COR-L47 (cell line): ENCODE data around the gene RAB3C.

ENCODE experiments used
- DNase-seq: peaks from one replicate; lab custom pipeline; 2025; lab: John Stamatoyannopoulos, UW

RAB3C gene

GRCh38 chr5:58731641-58732040 lies 148.8 kb downstream of the RAB3C start:
- DNase-seq: no peak

DNA sequence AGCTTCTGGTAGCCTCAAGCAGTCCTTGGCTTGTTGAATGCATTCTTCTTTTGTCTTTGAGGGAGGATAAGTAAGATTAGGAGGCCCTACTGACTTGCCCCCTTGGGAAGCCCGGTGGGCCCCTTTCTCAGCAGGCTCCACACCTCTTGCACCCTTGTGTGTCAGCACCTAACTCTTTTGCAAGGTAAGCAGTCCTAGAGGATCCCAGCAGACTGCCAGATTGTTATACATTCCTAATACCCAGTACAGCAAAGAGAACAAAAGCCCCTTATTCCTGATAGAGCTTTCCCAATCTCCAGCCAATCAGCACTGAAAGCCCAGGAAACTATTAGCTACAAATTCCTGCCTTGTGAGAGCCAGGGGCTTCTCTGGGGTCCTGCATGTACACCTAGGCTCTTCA lies 152.8 kb downstream of the RAB3C start:
- DNase-seq: no peak

DNA sequence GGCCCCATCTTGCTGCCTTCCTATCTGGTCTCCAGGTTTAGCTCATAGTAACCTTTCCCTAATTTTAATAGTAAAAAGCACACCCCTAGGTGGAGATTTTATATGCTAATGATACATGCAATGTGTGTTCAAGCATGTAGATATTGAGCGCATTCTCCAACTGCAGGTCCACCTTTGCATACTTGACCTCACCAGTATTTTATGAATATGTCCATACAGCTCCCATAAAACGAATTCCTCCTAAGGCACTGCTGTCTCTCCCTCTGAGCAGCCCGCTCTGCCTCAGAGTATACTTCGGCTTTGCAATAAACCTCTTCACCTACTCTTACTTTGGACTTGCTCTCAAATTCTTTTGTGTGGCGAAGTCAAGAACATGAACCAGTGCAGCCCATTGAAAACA lies 153.3 kb downstream of the RAB3C start:
- DNase-seq: no peak

DNA sequence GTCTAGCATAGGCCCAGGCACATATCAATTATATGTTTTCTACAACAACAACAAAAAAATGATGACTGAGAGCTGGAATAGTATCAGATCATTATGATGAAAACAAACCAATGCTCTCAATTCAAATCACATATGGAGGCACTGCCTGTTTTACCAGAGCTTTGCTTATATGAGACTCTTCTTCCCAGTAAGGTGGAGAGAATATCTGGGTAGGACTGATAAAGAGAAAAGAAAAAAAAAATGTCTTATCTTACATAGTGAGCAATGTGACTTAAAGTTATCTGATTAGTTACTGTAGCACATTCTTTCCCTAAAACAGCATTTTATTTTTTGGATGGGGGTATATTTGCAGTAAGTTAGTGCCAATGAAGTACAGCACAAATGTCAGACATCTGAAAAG lies 154.8 kb downstream of the RAB3C start:
- no peak for DNase-seq

- DNase-seq: no peak
Measured at GRCh38 chr5:58738336-58738735, 155.5 kb downstream of the RAB3C start.

DNA sequence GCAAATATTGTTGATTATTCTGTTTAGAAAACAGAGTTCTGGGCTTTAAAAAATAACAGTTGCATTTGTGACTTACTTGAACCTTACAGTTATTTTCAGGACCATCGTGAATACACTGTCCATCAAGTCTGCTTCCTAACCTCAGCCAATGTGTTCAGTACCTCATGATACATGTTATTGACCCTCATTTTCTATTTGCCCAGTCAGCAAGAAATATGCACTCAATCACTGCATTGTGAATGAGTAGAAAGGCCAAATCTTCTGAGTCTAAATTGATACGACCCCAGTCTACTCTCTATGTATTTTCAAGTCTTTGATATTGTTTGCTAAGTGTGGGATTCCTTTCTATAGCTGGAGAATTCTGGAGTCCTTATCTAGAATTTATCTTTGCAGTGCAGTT lies 156.2 kb downstream of the RAB3C start:
- no peak for DNase-seq

DNA sequence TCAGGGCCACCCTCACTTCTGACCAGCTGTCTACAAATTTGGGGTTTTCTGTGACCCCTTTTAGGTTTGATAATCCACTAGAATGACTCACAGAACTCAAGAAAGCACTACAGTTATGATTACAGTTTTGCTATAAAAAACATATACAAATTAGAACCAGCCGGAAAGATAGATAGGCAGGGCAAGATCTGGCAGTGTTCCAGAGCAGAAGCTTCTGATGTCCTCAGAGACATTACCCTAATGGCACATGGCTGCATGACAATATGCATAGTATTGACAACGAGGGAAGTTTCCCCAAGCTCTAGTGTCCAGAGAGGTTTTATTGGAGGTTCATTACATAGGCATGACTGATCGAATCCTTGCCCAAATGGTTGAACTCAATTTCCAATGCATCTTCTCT lies 158.1 kb downstream of the RAB3C start:
- DNase-seq: no peak

- no peak for DNase-seq
Measured at GRCh38 chr5:58745350-58745749, 162.5 kb downstream of the RAB3C start.

DNA sequence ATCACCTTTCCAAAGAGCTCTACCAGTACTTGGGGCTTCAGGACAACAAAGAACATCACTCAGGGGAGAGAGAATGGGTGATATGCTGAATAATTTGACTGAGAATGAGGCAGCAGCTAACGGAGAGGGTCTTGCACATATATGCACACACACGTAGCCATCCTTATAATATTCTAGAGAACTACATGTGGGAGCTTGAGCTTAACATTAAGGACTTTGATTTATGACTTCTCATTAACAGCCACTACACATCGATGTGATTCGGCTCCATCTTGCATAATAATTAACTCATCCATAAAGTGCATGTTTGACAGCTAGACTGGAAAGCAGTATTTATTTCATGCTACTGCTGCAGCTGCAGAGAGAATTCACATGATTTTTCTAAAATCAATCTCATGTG lies 163.4 kb downstream of the RAB3C start:
- DNase-seq: no peak

GRCh38 chr5:58750036-58750435 lies 167.2 kb downstream of the RAB3C start:
- DNase-seq: no peak

DNA sequence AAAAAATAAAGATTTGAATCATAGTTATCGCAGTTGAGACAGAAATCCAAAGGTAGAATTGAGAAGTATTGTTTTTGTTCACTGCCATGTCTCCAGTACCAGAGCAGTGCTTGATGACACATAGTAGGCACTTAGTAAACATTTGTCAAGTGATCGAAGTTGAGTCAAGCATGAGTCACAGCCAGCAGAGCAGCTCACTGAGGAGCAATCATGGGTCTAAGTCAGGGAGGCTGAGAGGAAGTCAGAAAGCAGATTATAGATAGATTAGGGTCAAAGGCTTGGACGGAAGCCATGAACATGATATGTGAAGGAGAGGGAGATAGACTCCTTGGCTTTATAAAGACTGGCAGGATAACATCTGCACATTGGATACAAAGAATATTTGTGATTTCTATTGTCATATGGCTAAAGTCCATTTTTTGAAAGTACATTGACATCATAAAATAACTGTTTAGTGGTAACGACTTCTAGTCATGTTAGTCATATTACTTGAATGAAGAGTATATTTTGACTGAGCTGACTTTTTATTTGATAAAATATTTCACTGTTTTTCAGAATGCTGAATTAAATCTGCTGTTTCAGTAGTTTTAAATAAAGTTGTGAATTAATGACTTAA lies 168.5 kb downstream of the RAB3C start:
- DNase-seq: no peak

DNA sequence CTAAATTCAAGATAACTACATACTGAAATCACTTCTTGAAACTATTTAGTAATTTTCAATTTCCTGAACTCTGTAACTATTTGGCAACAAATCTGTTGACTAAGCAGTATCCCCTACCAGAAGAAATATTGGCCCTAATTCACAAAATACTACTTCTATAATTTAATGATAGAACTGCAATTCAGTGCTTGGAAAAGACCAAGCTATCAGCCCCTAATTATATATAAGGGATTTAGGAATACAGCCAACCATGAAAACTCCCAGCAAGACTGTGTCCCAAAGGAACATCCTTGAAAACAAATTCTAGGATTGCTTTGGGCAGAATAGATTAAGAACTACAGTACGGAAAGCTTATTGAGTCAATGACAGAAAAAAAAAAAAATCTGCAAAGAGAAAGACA lies 169.2 kb downstream of the RAB3C start:
- DNase-seq: no peak

GRCh38 chr5:58753446-58753845 lies 170.6 kb downstream of the RAB3C start:
- no peak for DNase-seq

DNA sequence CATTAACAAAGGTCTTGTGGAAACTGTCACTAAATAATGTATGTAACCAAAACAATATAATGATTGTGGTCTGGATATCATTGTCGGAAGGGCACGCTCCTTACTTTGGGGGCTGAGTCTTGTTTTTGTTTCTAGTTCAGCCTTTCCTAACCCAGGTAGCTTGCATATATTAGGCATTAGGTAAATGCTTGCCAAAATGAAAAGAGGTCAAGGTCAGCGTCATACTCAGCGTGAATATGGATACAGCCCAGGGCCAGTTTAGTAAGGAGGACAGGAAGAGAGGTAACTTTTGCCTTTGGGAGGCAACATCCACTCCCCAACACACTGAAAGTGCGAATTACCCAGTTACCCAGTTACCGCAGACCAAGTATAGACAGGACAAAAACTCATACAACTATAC lies 171.4 kb downstream of the RAB3C start:
- DNase-seq: no peak

GRCh38 chr5:58755397-58755796 lies 172.5 kb downstream of the RAB3C start:
- no peak for DNase-seq

- no peak for DNase-seq
Measured at GRCh38 chr5:58759745-58760144, 176.9 kb downstream of the RAB3C start.

GRCh38 chr5:58760222-58760621 lies 177.3 kb downstream of the RAB3C start:
- DNase-seq: no peak

GRCh38 chr5:58761407-58761806 lies 178.5 kb downstream of the RAB3C start:
- DNase-seq: no peak

DNA sequence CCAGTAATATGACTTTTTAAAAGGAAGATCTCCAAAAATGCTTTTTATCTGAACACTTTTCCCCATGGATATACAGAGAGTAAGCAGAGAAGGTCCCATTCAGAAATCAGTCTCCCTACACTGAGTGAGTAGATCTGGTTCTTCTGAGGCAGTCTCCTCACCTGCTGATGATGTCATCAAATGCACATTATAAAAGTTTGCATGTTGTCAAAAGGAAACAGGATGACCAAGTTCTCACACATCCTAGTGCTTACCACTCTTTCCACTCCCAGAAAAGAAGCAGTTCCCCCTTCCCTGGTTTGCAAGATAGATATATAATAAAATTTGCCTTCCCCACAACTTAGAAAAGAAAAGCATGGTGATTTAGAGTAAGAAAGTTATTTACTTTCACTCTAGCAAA lies 180.5 kb downstream of the RAB3C start:
- DNase-seq: no peak

DNA sequence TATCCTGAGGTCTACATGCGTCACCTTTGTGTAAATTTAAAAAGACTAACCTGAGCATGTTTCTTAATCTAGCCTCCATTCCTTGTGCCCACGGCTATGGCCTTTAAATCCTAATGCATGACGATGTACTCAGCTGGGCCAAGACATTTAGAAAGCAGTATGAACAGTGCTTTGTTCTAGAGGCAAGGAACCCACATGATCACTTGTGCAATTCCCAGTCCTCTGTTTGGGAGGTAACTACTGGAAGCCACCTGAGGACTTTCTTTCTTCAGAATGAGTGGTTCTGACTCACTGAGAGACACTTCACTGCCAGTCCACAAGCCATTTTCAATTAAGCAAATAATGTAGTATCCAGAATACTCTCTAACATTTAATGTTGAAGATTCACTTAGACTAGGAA lies 181.3 kb downstream of the RAB3C start:
- no peak for DNase-seq

- DNase-seq: no peak
Measured at GRCh38 chr5:58765058-58765457, 182.2 kb downstream of the RAB3C start.

DNA sequence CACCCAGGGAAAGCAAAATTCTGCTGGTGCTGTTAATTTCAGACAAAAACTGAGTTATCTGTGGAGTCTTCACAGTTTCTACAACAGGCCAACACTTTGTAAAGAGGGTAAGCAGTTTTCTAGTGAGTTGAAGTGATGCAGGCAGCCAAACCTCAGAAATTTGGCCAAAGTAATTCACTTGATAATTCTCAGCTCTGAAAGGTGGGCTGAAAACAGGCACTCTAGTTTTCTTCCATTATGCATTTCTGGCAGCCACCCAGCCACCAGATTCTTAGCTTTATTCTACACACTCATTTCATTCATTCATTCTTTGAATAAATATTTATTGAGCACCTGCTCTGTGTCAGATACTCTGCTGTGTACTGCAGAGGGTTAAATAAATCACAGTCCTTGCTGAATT lies 184.2 kb downstream of the RAB3C start:
- no peak for DNase-seq

- no peak for DNase-seq
Measured at GRCh38 chr5:58770136-58770535, 187.3 kb downstream of the RAB3C start.

GRCh38 chr5:58771796-58772195 lies 188.9 kb downstream of the RAB3C start:
- no peak for DNase-seq
